Astrocyte of the cerebellum (primary cell): Measurements from ENCODE around the gene HMCN1.

Experiments
- DNase-seq: peaks from one replicate; pipeline ENCODE4 v3.0.0-alpha.2; 2011; ENCODE audit warnings: low read depth
- H3K4me3 ChIP-seq: 2 replicates; pipeline ENCODE4 v1.5.1; 2011; ENCODE audit warnings: mild to moderate bottlenecking, low read depth, low read length, moderate library complexity
- CTCF ChIP-seq: IDR thresholded peaks from 2 replicates; pipeline ENCODE4 v1.5.1; 2012; ENCODE audit warnings: low read length, low read depth, moderate library complexity, mild to moderate bottlenecking; ENCODE audit errors: missing control alignments
- in situ Hi-C: cut with HindIII; loops from 2 replicates; pipeline ENCODE4 v1.10.0; 2017; ENCODE audit warnings: low sequenced_read_pairs

Gene HMCN1

GRCh38 chr1:185960422-185961321 is 226.5 kb downstream of the HMCN1 start:
- no peak for DNase-seq
- no peak overlapping the region for H3K4me3 ChIP-seq
- in situ Hi-C loops = no loop called here
- TF ChIP-seq CTCF = no peak

GRCh38 chr1:185961664-185962063 is 227.5 kb downstream of the HMCN1 start:
- DNase-seq = no peak
- TF ChIP-seq CTCF = no peak
- in situ Hi-C loops = no loop called here
- no peak overlapping the region for H3K4me3 ChIP-seq

DNA sequence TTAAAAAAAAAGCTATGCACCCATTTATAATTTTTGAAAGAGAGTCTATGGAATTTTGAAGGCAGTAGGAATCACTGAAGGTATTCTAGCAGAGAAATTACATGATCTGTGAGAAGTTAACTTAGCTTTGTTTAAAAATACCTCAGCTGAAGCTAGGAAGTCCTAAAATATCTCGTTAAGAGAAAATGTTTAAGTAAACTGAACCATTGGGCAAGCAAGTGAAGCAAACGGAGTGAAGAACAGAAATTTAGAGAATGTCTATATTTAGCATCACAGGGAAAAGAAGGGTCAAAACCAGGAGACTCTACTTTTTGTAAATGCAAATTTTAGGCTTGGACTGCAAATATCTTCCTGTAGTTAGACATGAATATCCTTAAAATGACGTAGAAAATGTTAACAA is 230.8 kb downstream of the HMCN1 start:
- in situ Hi-C loops = no loop called here
- no peak overlapping the region for H3K4me3 ChIP-seq
- DNase-seq = no peak
- TF ChIP-seq CTCF = no peak

DNA sequence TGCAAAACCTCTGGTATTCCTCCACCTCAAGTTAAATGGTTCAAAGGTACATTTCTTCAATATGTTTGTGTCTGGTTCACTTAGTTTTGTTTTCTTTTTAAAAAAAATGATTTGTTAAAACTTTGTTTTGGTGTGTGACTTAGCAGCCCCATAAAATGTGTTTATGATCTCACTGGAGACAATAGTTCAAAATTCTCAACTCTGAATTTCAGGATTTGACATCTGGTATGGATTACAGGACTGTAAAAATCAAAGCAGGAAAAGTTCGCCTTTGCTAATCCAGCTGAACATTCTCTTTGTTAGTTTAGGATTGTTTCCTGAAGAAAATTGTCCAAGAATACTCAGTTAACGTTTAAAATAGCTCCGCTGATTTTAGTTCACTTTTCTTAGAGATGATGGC is 231.7 kb downstream of the HMCN1 start:
- H3K4me3 ChIP-seq = no peak overlapping the region
- no peak for DNase-seq
- TF ChIP-seq CTCF = no peak
- in situ Hi-C loops = no loop called here

GRCh38 chr1:185966471-185966870 is 232.3 kb downstream of the HMCN1 start:
- no peak for DNase-seq
- TF ChIP-seq CTCF = no peak
- in situ Hi-C loops = no loop called here

GRCh38 chr1:185969028-185969427 is 234.8 kb downstream of the HMCN1 start:
- H3K4me3 ChIP-seq = no peak overlapping the region
- in situ Hi-C loops = no loop called here
- no peak for DNase-seq
- no peak for TF ChIP-seq CTCF

More at GRCh38 chr1:185966471-185966870, 232.3 kb downstream of the HMCN1 start:
- no peak overlapping the region for H3K4me3 ChIP-seq
